GM23248 (cell line): ENCODE measurements around the gene ITIH2. TPM values are rescaled to one million over a fixed set of nuclear protein-coding genes. Genes with fewer than 3 reads are reported as not detected.

ENCODE experiments used
- DNase-seq: peaks from one replicate; pipeline ENCODE4 v3.0.0-alpha.2; 2015
- H2AFZ ChIP-seq: fragments of 200-600 bp; sonication (generic); 2 replicates; pipeline ENCODE4 v1.6.1; 2016; ENCODE audit warnings: antibody characterized with exemption
- H3F3A ChIP-seq: fragments of 200-600 bp; sonication (generic); 2 replicates; pipeline ENCODE4 v1.6.1; 2016; ENCODE audit warnings: mild to moderate bottlenecking, antibody characterized with exemption, mixed run types; ENCODE audit not compliant: insufficient read depth
- H3K27ac ChIP-seq: fragments of 200-600 bp; sonication (generic); 2 replicates; pipeline ENCODE4 v1.5.1; 2016; ENCODE audit warnings: mild to moderate bottlenecking
- H3K27me3 ChIP-seq: fragments of 200-600 bp; sonication (generic); replicated peaks from 2 replicates; pipeline ENCODE4 v1.6.1; 2016; ENCODE audit warnings: mild to moderate bottlenecking; ENCODE audit not compliant: insufficient read depth
- H3K36me3 ChIP-seq: fragments of 200-600 bp; sonication (generic); 2 replicates; pipeline ENCODE4 v1.6.1; 2016; ENCODE audit warnings: low read depth, mild to moderate bottlenecking
- H3K4me1 ChIP-seq: fragments of 200-600 bp; sonication (generic); 2 replicates; pipeline ENCODE4 v1.6.1; 2016; ENCODE audit warnings: mild to moderate bottlenecking; ENCODE audit not compliant: insufficient read depth
- H3K4me2 ChIP-seq: fragments of 200-600 bp; sonication (generic); one replicate; pipeline ENCODE4 v1.6.1; 2016; ENCODE audit warnings: mild to moderate bottlenecking; ENCODE audit not compliant: unreplicated experiment
- H3K4me3 ChIP-seq: fragments of 200-600 bp; sonication (generic); 2 replicates; pipeline ENCODE4 v1.5.1; 2016; ENCODE audit warnings: mild to moderate bottlenecking
- H3K79me2 ChIP-seq: fragments of 200-600 bp; sonication (generic); 2 replicates; pipeline ENCODE4 v1.6.1; 2016; ENCODE audit warnings: mild to moderate bottlenecking; ENCODE audit not compliant: insufficient read depth
- H3K9ac ChIP-seq: fragments of 200-600 bp; sonication (generic); 2 replicates; pipeline ENCODE4 v1.6.1; 2016; ENCODE audit warnings: mild to moderate bottlenecking
- H3K9me2 ChIP-seq: fragments of 200-600 bp; sonication (generic); 2 replicates; pipeline ENCODE4 v1.6.1; 2016; ENCODE audit warnings: mixed run types, mild to moderate bottlenecking, moderate library complexity; ENCODE audit not compliant: insufficient read depth
- H3K9me3 ChIP-seq: fragments of 200-600 bp; sonication (generic); one replicate; pipeline ENCODE4 v1.6.1; 2017; ENCODE audit warnings: low read depth
- H4K20me1 ChIP-seq: fragments of 200-600 bp; sonication (generic); 2 replicates; pipeline ENCODE4 v1.6.0; 2016; ENCODE audit not compliant: insufficient read depth
- EZH2 ChIP-seq: fragments of 200-600 bp; sonication (generic); IDR thresholded peaks from 2 replicates; pipeline ENCODE4 v1.6.1; 2018; ENCODE audit warnings: antibody characterized with exemption, mild to moderate bottlenecking; ENCODE audit not compliant: insufficient read depth, poor library complexity, severe bottlenecking
- EZH2phosphoT487 ChIP-seq: fragments of 200-600 bp; sonication (generic); IDR thresholded peaks from 2 replicates; pipeline ENCODE4 v1.6.1; 2018; ENCODE audit warnings: antibody characterized with exemption, moderate library complexity, mild to moderate bottlenecking, low read depth; ENCODE audit not compliant: insufficient read depth
- WGBS, 2 experiments: methylation state at CpG; one replicate each; pipeline ENCODE4 v1.1.6; 2015 to 2017; ENCODE audit warnings: low lambda C conversion rate in 2 of 2, low coverage in 1 of 2; ENCODE audit errors: missing lambda C conversion rate in 2 of 2; 5-methylcytosine and 5-hydroxymethylcytosine counted together
- in situ Hi-C: fragments of 300-500 bp; cut with MboI; formaldehyde crosslinking; loops from 2 replicates; pipeline ENCODE4 v1.15.0; 2020
- polyA plus RNA-seq: library from polyadenylated mRNA; unstranded; fragments of >200 nt; fragmentation: Nextera tagmentation; extraction: Ambion mirVana; gene quantifications from 2 replicates; pipeline ENCODE4 v1.2.1, GENCODE V29; 2016
- total RNA-seq: library from RNA; depleted of rRNA; stranded (reverse); fragments of >200 nt; shearing (Covaris generic); gene quantifications from 2 replicates; pipeline ENCODE4 v1.2.3, GENCODE V29; 2014

The ITIH2 gene
- total and polyA plus RNA-seq, 2 experiments from 2014 or later = not detected

- Histone ChIP-seq H3K4me2 (peak within 1 kb of the TSS; percentile 99), H3K36me3 (no peaks in the 10 kb centered on the region), H2AFZ (peak within 1 kb of the TSS; percentile 92), H3K79me2 (peaks cover 99% of the 10 kb centered on the region), H3K9me2 (no peaks in the 10 kb centered on the region), H3K27ac (peak within 1 kb of the TSS; percentile 41), H3K4me1 (peaks cover 36% of the 10 kb centered on the region), H3K9me3 (no peaks in the 10 kb centered on the region), H4K20me1 (peaks cover 15% of the 10 kb centered on the region), H3K9ac (peak within 1 kb of the TSS; percentile 94), H3F3A (0 out of 2 replicates have a peak, but pooled peaks cover 11% of the 10 kb centered on the region), H3K27me3 (no peaks in the 10 kb centered on the region), H3K4me3 (peak within 1 kb of the TSS; percentile 83)
- peak; percentile 98 for DNase-seq
- WGBS, 2 experiments = 0 to 1% methylated on average over 58 to 59 of the region's 59 CpGs
- in situ Hi-C loops = no loop called here
- no peak for TF ChIP-seq EZH2phosphoT487
- no peak for TF ChIP-seq EZH2
Measured at GRCh38 chr10:7787857-7788638, 84.9 kb downstream of the ITIH2 start, which contains the start of the genes ATP5F1C and KIN. Gene ATP5F1C (plus strand): TSS chr10:7788177. CDS start chr10:7788208, 31 bp downstream. Gene KIN (minus strand): TSS chr10:7787993. CDS start chr10:7787933, 60 bp downstream.

- H3K4me1 ChIP-seq = peaks cover 43% of the 10 kb centered on the region
- WGBS, 2 experiments = 2 to 3% methylated on average over 25 of the region's 25 CpGs
- peaks cover 15% of the 10 kb centered on the region for H4K20me1 ChIP-seq
- H3K9me3 ChIP-seq = no peaks in the 10 kb centered on the region
- TF ChIP-seq EZH2phosphoT487 (no peak), EZH2 (no peak)
- 0 out of 2 replicates have a peak, but pooled peaks cover 11% of the 10 kb centered on the region for H3F3A ChIP-seq
- peak overlapping the region; percentile 83 for H3K4me3 ChIP-seq
- peak; percentile 68 for DNase-seq
- H3K79me2 ChIP-seq = peaks cover 99% of the 10 kb centered on the region
- peak overlapping the region; percentile 92 for H2AFZ ChIP-seq
- no peaks in the 10 kb centered on the region for H3K36me3 ChIP-seq
- in situ Hi-C loops = no loop called here
- peak overlapping the region; percentile 94 for H3K9ac ChIP-seq
- no peaks in the 10 kb centered on the region for H3K27me3 ChIP-seq
- no peaks in the 10 kb centered on the region for H3K9me2 ChIP-seq
- peak overlapping the region; percentile 38 for H3K27ac ChIP-seq
- H3K4me2 ChIP-seq = peak overlapping the region; percentile 99
Measured at GRCh38 chr10:7788639-7789286, 85.6 kb downstream of the ITIH2 start.

- peaks cover 15% of the 10 kb centered on the region for H4K20me1 ChIP-seq
- H3K36me3 ChIP-seq = no peaks in the 10 kb centered on the region
- H3K4me1 ChIP-seq = peaks cover 48% of the 10 kb centered on the region
- 31 to 34% methylated on average over 3 of the region's 3 CpGs for WGBS, 2 experiments
- peaks cover 99% of the 10 kb centered on the region for H3K79me2 ChIP-seq
- H3K9ac ChIP-seq = peak overlapping the region; percentile 94
- H3K9me2 ChIP-seq = no peaks in the 10 kb centered on the region
- peak overlapping the region; percentile 99 for H3K4me2 ChIP-seq
- TF ChIP-seq EZH2 (no peak), EZH2phosphoT487 (no peak)
- no peaks in the 10 kb centered on the region for H3K9me3 ChIP-seq
- in situ Hi-C loops = no loop called here
- no peaks in the 10 kb centered on the region for H3K27me3 ChIP-seq
- H3K27ac ChIP-seq = 0 out of 2 replicates have a peak overlapping the region, but pooled peaks have one; percentile 38
- peak; percentile 56 for DNase-seq
- no peak overlapping the region for H2AFZ ChIP-seq
- 0 out of 2 replicates have a peak, but pooled peaks cover 11% of the 10 kb centered on the region for H3F3A ChIP-seq
- H3K4me3 ChIP-seq = peak overlapping the region; percentile 83
Measured at GRCh38 chr10:7789390-7789789, 86.3 kb downstream of the ITIH2 start.

- no peak overlapping the region for H3K27ac ChIP-seq
Measured at GRCh38 chr10:7792541-7792940, 89.4 kb downstream of the ITIH2 start.

More at GRCh38 chr10:7792541-7792940, 89.4 kb downstream of the ITIH2 start:
- no peak for DNase-seq
- H4K20me1 ChIP-seq = peaks cover 15% of the 10 kb centered on the region
- peaks cover 3% of the 10 kb centered on the region; the same call in 1 of the 2 replicates for H3K36me3 ChIP-seq
- H3K4me1 ChIP-seq = peaks cover 60% of the 10 kb centered on the region
- in situ Hi-C loops = no loop called here
- no peak overlapping the region for H2AFZ ChIP-seq
- no peak overlapping the region for H3K9ac ChIP-seq
- no peak overlapping the region for H3K4me2 ChIP-seq
- peaks cover 97% of the 10 kb centered on the region for H3K79me2 ChIP-seq
- no peaks in the 10 kb centered on the region for H3K27me3 ChIP-seq
- H3K9me2 ChIP-seq = no peaks in the 10 kb centered on the region
- TF ChIP-seq EZH2phosphoT487 = no peak
- 93 to 94% methylated on average over 1 of the region's 1 CpG for WGBS, 2 experiments
- no peak overlapping the region for H3K4me3 ChIP-seq
- H3F3A ChIP-seq = peaks cover 23% of the 10 kb centered on the region
- H3K9me3 ChIP-seq = no peaks in the 10 kb centered on the region
